HG03095 (cell line): ENCODE results near the gene ACADSB.
A peak's percentile ranks its signal among the peaks of the same experiment; 100 is the strongest.

Experiments
- ATAC-seq: cut with Tn5 transposase; IDR thresholded peaks from one replicate; pipeline ENCODE4 v1.9.1; 2021; ENCODE audit warnings: moderate library complexity; ENCODE audit not compliant: unreplicated experiment

Gene ACADSB

DNA sequence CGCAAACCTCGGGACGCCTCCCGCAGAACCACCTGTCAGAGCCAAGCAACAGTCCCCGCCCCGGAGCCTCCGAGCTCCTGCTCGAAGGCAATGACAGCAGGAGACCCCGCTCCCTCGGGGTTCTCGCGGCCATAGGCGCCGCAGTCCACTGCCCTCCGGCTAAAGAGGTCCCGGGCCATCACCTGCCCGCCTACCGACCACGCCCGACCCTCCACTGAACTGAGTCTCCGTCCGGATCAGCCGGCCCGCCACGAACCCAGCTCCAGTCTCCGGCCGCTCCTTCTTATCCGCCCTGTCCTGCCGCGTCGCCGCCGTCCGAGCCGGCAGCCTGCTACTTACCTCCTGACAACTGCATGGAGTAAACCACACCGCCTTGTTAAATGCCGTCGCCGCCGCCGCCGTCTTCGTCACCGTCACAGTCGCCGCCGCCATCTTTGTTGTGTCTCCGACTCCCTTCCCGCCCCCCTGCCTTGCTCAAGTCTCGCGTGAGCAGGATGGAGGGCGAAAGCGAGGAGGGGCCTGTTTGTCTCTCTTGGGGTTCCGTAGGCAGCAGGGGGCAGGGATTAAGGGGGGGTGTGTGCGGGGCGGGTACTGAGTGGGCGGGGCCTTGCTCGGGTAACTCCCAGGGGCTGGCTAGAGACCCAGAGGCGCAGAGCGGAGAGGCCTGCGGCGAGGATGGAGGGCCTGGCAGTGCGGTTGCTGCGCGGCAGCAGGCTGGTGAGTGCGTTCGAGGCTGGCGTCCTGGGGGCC is at the start of gene ACADSB, which contains the start of gene IKZF5:
Gene ACADSB (plus strand): TSS at position 652 of the 750 bp plus-strand sequence. CDS start 24 bp downstream, at position 676.
Gene IKZF5 (minus strand): TSS at position 441 of the 750 bp plus-strand sequence. CDS start 10,170 bp downstream, outside the sequence.
- peak; percentile 81 for ATAC-seq

DNA sequence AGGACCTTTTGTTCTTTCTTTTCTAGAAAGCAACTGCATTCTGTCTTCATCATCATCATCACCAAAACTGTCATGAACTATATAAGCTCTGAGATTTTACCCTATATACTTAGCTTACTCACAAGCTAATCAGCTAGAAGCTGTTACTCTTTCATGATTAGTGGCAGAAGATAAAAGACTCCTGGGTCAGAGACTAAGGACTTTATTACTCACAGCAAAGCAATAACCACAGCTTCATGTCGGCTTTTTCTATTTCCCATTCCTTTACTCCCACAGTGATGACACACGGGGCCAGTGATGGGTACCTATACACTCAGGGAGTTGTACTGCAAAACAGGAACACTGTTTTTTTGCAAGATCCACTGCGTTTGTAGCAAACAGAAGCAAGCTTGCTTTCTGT is 46.4 kb upstream of the ACADSB start:
- ATAC-seq, result no peak

DNA sequence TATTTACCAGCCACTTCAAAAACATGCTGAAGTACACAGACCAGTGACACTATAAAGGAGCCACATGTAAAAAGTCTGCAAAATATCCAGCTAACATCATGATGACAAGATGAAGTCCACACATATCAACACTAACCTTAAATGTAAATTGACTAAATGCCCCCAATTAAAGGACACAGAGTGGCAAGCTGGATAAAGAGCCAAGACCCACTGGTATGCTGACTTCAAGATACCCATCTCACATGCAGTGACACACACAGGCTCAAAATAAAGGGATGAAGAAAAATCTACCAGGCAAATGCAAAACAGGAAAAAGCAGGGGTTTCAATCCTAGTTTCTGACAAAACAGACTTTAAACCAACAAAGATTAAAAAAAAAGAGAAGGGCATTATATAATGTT is 41.9 kb upstream of the ACADSB start:
- ATAC-seq, result no peak

DNA sequence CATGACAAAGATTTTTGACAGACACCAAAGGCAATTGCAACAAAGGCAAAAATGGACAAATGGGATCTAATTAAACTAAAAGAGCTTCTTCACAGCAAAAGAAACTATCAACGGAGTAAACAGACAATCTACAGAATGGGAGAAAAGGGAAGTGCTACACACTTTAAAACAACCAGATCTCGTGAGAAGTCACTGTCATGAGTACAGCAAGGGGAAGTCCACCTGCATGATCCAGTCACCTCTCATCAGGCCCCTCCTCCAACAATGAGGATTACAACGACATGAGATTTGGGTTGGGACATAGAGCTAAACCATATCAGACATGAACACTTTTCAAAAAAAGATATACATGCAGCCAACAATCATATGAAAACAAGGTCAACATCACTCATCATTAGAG is 40.1 kb upstream of the ACADSB start:
- ATAC-seq, result no peak

DNA sequence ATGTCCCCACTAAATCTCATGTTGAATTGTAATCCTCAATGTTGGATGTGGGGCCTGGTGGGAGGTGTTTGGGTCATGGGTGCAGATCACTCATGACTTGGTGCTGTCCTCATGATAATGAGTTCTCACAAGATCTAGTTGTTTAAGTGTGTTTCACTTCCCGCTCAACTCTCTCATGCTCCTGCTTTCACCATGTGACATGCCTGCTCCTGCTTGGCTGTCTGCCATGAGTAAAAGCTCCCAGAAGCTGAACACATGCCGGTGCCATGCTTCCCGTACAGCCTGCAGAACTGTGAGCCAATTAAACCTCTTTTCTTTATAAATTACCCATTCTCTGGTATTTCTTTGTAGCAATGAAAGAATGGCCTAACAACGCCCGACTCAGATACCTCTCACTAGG is 34.8 kb upstream of the ACADSB start:
- no peak for ATAC-seq

DNA sequence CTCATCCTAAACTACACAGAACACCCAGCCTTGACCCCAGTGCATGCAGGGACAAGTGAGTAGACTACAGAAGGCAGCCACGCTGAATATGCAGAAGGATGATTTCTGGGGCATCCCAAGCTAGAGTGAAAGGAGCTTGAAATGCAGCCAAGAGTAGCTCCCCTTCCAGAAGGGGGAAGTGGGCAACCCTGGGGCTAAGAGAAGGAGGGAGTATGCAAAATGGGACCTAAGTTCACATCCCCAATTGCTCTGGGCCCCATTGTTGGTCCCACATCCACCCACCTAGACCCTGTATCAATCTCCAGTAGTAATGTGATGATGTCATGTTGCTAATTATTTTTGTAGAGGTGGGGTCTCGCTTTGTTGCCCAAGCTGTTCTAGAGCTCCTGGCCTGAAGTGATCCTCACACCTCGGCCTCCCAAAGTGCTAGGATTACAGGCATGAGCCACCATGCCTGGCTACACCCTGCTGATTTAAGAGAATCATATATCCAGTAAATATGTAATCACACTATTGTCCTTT is 34.2 kb upstream of the ACADSB start:
- no peak for ATAC-seq

DNA sequence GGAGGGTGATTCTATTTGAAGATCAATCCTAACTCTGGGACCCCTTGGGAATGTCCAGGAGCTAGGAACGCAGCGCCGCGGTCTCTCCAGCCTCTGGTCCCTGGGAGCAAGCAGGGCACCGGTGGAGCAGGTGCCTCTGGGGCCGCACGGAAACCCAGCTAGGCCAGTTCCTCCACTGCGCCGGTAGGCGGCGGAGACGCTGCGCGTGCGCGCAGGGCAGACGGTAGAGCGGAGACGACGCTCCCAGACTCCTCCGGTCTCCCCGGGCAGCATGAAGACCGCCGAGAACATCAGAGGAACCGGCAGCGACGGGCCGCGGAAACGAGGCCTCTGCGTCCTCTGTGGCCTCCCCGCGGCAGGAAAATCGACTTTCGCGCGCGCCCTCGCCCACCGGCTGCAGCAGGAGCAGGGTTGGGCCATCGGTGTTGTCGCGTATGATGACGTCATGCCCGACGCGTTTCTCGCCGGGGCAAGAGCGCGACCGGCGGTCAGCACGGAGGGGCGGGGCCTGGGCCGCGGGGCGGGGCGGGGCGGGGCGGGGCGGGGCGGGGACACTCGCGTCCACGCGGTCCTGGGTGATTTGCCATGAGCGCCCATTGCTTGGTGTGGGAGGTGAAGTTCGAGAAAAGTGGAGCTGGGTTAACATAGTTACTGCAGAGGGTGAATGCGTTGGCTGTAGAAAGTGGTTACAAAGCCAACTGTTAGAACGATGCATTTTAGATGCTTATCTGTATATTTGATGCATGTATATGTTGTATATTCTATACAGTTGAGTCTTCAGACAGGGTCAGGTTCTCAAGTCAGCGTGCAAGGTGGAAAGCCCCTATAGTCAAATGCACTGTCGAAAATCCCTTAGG is 28.4 kb upstream of the ACADSB start, which contains the start of gene PSTK:
Gene PSTK (plus strand): TSS at position 193 of the 857 bp plus-strand sequence. CDS start 79 bp downstream, at position 272.
- peak; percentile 97 for ATAC-seq

DNA sequence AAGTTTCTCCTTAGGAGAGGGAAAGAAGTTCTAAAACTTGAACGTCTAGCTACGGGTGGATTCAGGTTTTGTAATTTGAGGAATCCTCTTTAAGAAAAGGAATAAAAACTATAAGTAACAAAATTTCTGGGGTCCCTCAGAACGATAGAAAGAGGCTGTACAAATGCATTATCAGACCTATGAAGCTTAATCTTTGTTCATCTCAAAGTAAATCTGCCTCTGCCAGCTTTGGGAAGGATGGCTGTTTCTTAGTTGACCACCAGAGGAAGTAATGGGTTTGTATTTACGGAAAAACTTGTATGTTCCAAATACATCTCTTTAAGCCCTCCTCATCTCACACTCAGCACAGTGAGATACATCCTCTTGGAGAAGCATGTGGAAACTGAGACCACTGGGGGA is 27.7 kb upstream of the ACADSB start:
- ATAC-seq, result no peak

DNA sequence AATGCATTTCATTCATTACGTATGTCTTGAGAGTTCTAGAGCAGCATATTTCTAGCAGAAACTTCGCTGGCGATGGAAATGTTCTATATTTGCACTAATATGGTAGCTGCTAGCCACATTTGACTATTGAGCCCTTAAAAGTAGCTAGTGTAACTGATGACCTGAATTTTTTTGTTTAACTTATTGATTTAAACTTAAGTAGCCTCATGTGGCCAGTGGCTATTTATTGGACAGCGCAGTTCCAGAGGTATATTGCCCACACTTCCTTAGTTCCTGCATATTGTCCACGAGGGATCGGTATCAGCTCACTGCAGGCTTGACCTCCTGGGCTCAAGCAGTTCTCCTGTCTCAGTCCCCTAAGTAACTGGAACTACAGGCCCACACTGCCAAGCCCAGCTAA is 24.9 kb upstream of the ACADSB start:
- ATAC-seq, result no peak

DNA sequence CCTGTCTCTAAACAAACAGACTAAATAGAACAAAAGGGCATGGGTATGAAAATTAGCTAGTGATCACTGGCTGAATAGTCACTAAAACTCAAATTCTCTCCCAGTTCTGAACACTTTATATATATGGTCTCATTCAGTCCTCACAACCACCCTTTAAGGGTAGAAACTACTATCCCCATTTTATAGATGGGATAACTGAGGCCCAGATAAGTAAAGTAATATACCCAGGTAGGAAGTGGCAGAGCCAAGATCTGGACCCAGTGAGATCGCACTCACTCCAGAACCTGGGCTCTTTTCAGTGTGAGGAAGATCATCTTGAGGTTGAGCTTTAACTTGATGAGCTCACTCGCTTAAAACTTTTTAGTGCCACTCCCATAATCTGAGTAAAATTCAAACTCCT is 24.1 kb upstream of the ACADSB start:
- no peak for ATAC-seq

DNA sequence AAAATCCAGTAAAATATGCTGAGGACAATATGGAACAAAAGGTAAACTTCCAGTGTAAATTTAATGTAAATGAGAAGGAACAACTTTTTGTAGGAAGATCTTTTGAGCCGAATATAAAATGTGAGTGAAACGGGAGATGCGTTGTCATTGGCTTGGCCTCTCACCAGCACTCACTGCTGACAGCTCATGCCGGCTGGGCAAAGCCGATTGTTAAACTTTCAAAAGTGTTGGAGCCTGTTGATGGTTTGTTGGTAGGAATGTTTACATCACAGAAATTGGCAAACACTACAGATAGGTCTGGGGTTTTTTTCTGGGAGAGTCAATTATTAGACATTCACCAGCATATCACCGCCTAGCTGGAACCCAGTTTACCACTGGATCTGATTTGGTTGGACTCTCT is 22.5 kb upstream of the ACADSB start:
- ATAC-seq, result no peak

DNA sequence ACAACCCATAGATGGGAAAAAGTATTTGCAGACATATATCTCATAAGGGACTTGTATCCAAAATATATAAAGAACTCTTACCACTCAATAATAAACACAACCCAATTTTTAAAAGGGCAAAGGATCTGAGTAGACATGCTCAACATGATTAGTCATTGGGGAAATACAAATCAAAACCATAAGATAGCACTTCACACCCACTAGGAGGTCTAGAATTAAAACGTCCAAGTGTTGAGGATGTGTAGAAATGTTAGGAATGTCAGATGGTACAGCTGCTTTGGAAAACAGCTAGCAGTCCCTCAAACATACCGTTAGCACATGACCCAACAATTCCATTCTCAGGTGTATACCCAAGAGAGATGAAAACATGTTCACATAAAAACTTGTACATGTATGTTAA is 20.3 kb upstream of the ACADSB start:
- ATAC-seq, result no peak

DNA sequence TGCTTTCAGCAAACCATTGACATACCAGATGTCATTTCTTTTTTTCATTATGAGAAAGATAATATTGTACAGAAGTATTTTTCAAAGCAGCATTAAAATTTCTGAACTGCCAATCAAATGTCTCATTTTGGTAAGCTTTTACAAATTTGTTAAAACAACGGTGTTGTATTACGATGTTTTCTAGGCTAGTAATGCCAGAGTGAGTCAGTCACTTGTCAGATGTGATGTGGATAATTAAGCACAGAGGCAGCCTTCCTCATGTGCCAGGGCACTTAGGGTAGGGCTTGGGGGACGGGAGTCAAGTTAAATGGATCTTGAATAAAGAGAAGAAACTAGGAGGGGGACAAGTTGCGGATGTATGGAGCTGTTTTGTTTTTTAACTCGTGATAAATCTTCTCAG is 18.5 kb upstream of the ACADSB start:
- ATAC-seq, result no peak

DNA sequence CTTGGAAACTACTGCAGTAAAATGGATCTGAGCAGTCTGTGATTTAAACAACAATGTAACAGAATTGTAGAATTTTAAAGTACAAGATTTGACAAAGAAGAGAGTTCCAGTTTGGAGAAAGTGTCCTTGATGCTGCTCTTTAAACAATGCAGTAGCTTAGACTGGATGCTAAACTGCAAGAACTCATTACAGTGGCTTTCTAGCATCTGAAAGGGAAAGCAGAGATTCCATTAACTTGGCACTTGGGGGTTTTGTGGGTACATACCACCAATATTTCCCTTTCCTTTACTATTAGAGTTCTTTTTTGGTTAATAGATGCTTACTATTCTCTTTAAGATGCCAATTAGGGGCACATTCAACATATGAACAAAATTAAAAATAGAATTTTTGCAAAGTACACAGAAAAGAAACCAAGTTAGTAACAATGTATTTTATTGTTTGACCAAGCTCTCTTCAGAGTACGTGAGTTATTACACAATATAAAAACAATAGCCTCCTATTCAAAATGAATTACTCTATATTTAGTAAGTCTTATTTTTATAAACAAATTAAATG is 16.7 kb upstream of the ACADSB start:
- ATAC-seq, result no peak

DNA sequence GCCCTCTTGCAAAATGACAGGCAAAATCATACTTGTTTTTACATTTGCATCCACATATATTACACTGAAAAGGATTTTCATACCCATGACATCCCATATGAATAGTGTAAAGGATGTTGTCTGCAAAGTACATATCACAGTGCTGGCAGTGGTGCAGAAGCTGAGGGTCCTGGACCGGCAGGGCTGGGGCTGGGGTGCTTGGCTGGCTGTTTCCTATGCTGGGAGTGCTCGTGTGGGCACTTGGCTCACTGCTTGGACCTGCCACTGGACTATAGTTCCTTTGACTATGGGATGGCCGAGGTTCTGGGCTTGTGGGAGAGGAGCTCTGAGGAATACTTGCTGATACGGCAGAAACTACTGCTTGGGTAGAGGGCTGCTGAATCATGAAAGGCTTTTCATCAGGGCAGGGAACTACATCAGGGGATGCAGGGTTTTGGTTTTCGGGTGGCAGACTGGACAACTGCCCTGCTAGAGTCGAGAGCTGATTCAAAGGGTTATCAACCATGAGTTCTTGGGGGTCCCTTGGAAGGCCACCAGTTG is 14.9 kb upstream of the ACADSB start:
- ATAC-seq, result no peak

DNA sequence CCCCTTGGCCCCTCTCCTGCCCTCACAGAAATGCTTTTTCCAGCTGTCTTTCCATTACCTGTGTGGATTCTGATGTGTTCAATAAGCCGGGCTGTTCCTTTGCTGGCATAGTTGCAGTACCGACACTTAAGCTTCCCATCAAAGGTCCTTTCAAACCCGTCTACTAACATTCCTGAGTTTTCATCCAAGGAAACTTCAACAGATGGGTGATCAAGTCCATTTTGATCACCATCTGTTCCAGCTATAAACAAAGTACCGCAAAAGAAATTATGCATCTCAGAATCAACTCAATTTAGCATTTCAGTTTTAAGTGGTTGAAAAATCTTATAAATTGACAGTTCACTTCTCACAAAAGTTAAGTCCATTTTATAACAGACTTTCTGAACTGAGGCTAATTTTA is 12.9 kb upstream of the ACADSB start:
- no peak for ATAC-seq

DNA sequence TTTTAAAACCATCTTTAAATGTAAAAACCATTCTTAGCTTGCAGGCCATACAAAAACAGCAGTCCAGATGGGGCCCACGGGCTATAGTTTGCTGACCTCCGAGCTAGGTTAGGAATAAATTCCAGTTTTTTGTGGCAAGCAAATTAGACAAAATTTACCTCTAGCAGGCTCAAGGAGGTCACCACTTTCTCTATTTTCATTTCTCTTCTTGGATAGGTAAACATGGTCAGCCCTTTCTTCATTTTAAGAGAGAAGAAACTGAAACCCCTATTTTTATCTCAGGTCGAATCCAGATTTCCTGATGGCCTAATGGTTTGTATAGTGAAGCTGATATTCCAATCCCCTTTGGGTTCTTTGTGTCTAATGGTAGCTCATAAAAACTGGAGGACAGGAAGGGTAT is 10.9 kb upstream of the ACADSB start:
- ATAC-seq, result no peak

DNA sequence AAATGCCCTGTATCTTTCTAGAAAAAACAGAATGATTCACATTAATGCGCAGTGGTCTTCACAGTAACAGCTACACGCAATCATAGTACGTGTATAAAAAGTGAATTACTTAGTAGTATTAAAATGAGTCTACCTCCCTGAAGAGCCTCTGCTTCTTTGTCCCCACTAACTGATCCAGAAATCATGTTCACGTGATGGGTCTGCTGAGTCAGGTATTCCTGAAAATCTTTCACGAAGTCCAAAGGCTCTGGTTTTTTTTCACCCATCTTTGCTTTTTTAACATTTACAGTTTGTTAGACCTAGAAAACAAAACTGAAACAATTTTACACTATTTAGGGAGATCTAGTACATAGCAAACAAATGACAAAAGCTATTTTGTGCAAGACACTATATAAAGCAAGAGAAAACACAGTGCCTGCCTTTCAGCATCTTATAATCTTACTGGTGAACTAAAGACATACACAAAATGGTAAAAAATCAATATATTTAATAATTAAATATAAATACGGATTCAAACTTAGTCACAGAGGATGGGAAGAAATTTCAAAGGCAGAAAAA is 10.4 kb upstream of the ACADSB start:
- no peak for ATAC-seq

DNA sequence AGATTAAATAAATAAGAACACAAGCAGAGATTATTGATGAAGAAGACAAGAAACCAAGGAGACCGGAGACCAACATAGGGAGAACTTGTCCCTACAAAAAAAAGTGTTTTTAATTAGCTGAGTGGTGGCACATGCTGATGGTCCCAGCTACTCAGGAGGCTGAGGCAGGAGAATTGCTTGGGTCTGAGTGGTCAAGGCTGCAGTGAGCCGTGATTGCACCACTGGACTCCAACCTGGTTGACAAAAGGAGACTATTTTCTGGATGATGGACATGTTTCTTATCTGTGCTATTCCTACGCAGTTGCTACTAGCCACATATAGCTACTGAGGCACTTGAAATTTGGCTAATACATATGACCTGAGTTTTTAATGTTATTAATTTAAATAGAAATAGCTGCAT is 9.9 kb upstream of the ACADSB start:
- ATAC-seq, result no peak

DNA sequence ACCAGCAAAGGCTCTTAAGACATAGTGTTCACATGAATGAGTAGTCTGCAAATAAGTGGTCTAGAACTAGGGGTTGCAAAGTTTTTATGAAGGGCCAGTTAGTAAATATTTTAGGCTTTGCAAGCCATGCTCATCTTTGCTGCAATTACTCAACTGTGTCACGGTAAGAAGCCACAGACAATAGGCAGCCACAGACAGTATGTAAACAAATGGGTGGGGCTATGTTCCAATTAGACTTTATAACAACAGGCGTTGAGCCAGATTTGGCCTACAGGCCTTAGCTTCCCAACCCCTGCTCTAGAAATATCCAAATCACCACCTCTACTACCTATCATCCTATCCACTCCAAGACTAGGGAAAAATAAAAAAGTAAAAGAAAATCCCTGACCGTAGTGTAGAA is 9.5 kb upstream of the ACADSB start:
- no peak for ATAC-seq

DNA sequence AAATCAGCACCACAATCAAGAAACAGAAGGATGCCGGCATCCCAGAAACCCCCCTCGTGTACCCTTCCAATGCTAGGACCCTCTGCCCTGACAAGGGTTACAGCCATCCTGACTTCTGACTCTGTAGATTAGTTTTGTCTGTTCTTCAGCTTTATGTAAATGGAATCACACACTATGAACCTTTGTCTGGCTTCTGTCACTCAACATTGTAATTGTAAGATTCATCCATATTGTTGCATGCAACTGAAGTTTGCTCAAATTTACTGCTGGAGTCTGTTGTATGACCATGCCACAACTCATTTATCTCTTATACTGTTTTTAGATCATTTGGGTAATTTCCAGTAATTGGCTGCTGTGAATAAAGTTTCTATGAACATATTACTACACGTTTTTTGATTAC is 8.7 kb upstream of the ACADSB start:
- no peak for ATAC-seq
